SU-DHL-6 (cell line): ENCODE results near the gene RIMS4.

ENCODE experiments used
- EZH2phosphoT487 ChIP-seq: fragments of 200-600 bp; sonication (generic), shearing (Covaris generic); conservative IDR thresholded peaks from 2 replicates; pipeline ENCODE4 v1.6.1; 2018; ENCODE audit warnings: mild to moderate bottlenecking, antibody characterized with exemption, low read length, moderate library complexity, mixed read lengths
- TF ChIP-seq, protein P1 (sequence below): fragments of 200-600 bp; sonication (generic); IDR thresholded peaks from one replicate; pipeline ENCODE4 v1.5.1; 2017; ENCODE audit warnings: antibody characterized with exemption, mild to moderate bottlenecking, low read length, moderate library complexity; ENCODE audit not compliant: insufficient read depth, poor library complexity, severe bottlenecking

DNA sequence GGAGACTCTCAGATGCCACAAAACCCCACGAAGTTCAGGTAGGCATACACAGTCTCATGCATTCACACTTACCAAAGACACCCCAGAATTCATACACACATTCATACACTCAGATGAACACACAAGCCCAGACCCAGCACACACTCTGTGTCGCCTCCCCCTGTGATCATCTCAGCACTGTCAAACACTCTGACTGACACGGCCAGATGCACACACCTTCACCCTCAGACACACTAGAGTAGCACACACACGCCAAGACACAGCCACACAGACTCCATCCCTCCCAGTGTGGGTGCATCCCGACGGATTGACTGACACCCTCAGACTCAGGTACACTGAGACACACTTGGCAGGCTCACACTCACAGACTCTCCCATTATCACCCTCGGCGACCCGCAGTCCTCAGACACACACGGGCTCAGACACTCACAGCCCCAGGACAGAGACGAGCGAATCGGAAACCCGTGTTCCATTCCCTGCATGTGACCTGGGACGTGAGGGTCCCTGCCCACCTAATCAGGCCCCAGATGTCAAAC, 872 bp upstream of the RIMS4 start:
- TF ChIP-seq, protein P1, sequence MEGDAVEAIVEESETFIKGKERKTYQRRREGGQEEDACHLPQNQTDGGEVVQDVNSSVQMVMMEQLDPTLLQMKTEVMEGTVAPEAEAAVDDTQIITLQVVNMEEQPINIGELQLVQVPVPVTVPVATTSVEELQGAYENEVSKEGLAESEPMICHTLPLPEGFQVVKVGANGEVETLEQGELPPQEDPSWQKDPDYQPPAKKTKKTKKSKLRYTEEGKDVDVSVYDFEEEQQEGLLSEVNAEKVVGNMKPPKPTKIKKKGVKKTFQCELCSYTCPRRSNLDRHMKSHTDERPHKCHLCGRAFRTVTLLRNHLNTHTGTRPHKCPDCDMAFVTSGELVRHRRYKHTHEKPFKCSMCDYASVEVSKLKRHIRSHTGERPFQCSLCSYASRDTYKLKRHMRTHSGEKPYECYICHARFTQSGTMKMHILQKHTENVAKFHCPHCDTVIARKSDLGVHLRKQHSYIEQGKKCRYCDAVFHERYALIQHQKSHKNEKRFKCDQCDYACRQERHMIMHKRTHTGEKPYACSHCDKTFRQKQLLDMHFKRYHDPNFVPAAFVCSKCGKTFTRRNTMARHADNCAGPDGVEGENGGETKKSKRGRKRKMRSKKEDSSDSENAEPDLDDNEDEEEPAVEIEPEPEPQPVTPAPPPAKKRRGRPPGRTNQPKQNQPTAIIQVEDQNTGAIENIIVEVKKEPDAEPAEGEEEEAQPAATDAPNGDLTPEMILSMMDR, result no peak
- no peak for TF ChIP-seq EZH2phosphoT487
